ENCODE data around the gene IZUMO1. TPM values are rescaled to one million over a fixed set of nuclear protein-coding genes. Genes with fewer than 3 reads are reported as not detected.
"Not testable (repeated sequence)": the region's sequence is repeated elsewhere in the genome, so short reads cannot be mapped to it uniquely, and the experiment has no call there.

IZUMO1 gene
- polyA plus RNA-seq, 1 donor = 2.0 TPM

- no peak for DNase-seq (ENCODE audit: low read depth)
Measured at GRCh38 chr19:48713041-48713863, 33.5 kb downstream of the IZUMO1 start.

- DNase-seq (ENCODE audit: low read depth) = no peak
Measured at GRCh38 chr19:48711106-48711662, 35.5 kb downstream of the IZUMO1 start.

- DNase-seq (ENCODE audit: low read depth) = no peak
Measured at GRCh38 chr19:48708471-48708870, 38.2 kb downstream of the IZUMO1 start.

GRCh38 chr19:48705431-48705830 lies 41.3 kb downstream of the IZUMO1 start:
- DNase-seq (ENCODE audit: low read depth) = no peak

- DNase-seq (ENCODE audit: low read depth) = no peak
Measured at GRCh38 chr19:48703316-48703715, 43.4 kb downstream of the IZUMO1 start.

GRCh38 chr19:48702701-48703100 lies 44.0 kb downstream of the IZUMO1 start:
- no peak for DNase-seq (ENCODE audit: low read depth)

GRCh38 chr19:48698046-48698445 lies 48.7 kb downstream of the IZUMO1 start:
- no peak for DNase-seq (ENCODE audit: low read depth)

- no peak for DNase-seq (ENCODE audit: low read depth)
Measured at GRCh38 chr19:48696353-48697010, 50.2 kb downstream of the IZUMO1 start.

GRCh38 chr19:48695743-48696352 lies 50.9 kb downstream of the IZUMO1 start, which contains the start of gene FUT2:
FUT2 (plus strand) TSS chr19:48695971; CDS start chr19:48702957, 6,986 bp downstream.
- DNase-seq (ENCODE audit: low read depth) = no peak

GRCh38 chr19:48693629-48694028 lies 53.1 kb downstream of the IZUMO1 start:
- DNase-seq (ENCODE audit: low read depth) = not testable (repeated sequence)

Other genes starting within 250 kb of the IZUMO1 start
- gene LMTK3, start 235.1 kb downstream of the IZUMO1 start, polyA plus RNA-seq (ENCODE audit: insufficient read length) = not detected
- gene SULT2B1, start 194.7 kb downstream of the IZUMO1 start, polyA plus RNA-seq (ENCODE audit: insufficient read length) = 0.10 TPM
- gene SPACA4, start 140.2 kb downstream of the IZUMO1 start, polyA plus RNA-seq (ENCODE audit: insufficient read length) = not detected
- not detected for gene FAM83E, start 131.8 kb downstream of the IZUMO1 start, polyA plus RNA-seq (ENCODE audit: insufficient read length)
- gene RPL18, start 127.7 kb downstream of the IZUMO1 start, polyA plus RNA-seq (ENCODE audit: insufficient read length) = 1,725 TPM
- 9.0 TPM for gene SPHK2, start 127.4 kb downstream of the IZUMO1 start, polyA plus RNA-seq (ENCODE audit: insufficient read length)
- gene DBP, start 109.5 kb downstream of the IZUMO1 start, polyA plus RNA-seq (ENCODE audit: insufficient read length) = 5.2 TPM
- gene CA11, start 100.7 kb downstream of the IZUMO1 start, polyA plus RNA-seq (ENCODE audit: insufficient read length) = 7.6 TPM
- gene NTN5, start 73.9 kb downstream of the IZUMO1 start, polyA plus RNA-seq (ENCODE audit: insufficient read length) = 2.9 TPM
- gene FUT2, start 50.9 kb downstream of the IZUMO1 start, polyA plus RNA-seq (ENCODE audit: insufficient read length) = 0.83 TPM
- gene MAMSTR, start 27.2 kb downstream of the IZUMO1 start, polyA plus RNA-seq (ENCODE audit: insufficient read length) = 146 TPM
- gene RASIP1, start 6.3 kb downstream of the IZUMO1 start, polyA plus RNA-seq (ENCODE audit: insufficient read length) = 25.9 TPM
- 1.1 TPM for gene FUT1, start 5.7 kb upstream of the IZUMO1 start, polyA plus RNA-seq (ENCODE audit: insufficient read length)
- not detected for gene FGF21, start 8.6 kb upstream of the IZUMO1 start, polyA plus RNA-seq (ENCODE audit: insufficient read length)
- 25.6 TPM for gene BCAT2, start 64.1 kb upstream of the IZUMO1 start, polyA plus RNA-seq (ENCODE audit: insufficient read length)
- 3.1 TPM for gene HSD17B14, start 89.6 kb upstream of the IZUMO1 start, polyA plus RNA-seq (ENCODE audit: insufficient read length)
- gene PLEKHA4, start 121.7 kb upstream of the IZUMO1 start, polyA plus RNA-seq (ENCODE audit: insufficient read length) = 28.0 TPM
- gene PPP1R15A, start 125.5 kb upstream of the IZUMO1 start, polyA plus RNA-seq (ENCODE audit: insufficient read length) = 45.9 TPM
- not detected for gene TULP2, start 151.8 kb upstream of the IZUMO1 start, polyA plus RNA-seq (ENCODE audit: insufficient read length)
- gene NUCB1, start 153.4 kb upstream of the IZUMO1 start, polyA plus RNA-seq (ENCODE audit: insufficient read length) = 152 TPM
- 0.54 TPM for gene DHDH, start 186.8 kb upstream of the IZUMO1 start, polyA plus RNA-seq (ENCODE audit: insufficient read length)
- 40.7 TPM for gene BAX, start 208.0 kb upstream of the IZUMO1 start, polyA plus RNA-seq (ENCODE audit: insufficient read length)
- 520 TPM for gene FTL, start 218.4 kb upstream of the IZUMO1 start, polyA plus RNA-seq (ENCODE audit: insufficient read length)
- gene GYS1, start 246.4 kb upstream of the IZUMO1 start, polyA plus RNA-seq (ENCODE audit: insufficient read length) = 89.0 TPM
- 55.3 TPM for gene RUVBL2, start 247.0 kb upstream of the IZUMO1 start, polyA plus RNA-seq (ENCODE audit: insufficient read length)

Data from forelimb muscle (tissue), 1 donor.